ENCODE results near the gene STAG1.
"Not testable (repeated sequence)": the region's sequence is repeated elsewhere in the genome, so short reads cannot be mapped to it uniquely, and the experiment has no call there.

STAG1 gene

GRCh38 chr3:136583823-136584222, 168.4 kb downstream of the STAG1 start:
- no peak for DNase-seq

GRCh38 chr3:136577791-136578190, 174.4 kb downstream of the STAG1 start:
- DNase-seq, result no peak

DNA sequence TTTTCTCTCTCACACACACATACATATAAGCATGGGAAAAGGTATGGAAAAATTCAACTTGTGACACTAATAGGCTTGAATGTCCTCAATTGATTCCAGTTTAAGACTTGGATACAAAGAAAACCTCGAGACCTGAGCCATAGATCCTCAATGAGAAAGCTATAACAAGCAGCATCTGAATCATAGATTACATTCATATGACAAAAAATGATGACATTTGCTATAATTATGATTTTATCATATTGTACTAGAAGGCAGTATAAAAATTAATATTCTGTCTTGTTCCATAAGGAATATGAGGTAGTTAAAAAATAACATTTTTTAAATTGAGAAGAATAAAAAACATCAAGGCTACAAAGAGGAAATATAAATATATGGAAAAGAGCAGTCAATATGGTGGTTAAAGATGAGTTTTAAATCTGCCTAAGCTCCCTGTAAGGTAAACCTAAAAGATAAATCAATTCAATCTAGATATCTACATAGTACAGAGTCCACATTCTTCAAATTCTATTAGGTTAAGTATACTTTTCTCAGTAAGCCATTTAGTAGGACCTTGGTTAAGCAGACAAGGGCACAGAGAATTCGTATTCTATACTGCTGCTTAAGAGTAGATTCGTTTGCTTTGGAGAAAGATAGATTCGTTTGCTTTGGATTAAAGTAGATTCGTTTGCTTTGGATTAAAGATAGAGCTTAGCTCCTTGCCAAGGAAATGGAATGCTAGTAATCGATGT, 175.7 kb downstream of the STAG1 start:
- DNase-seq, result no peak

GRCh38 chr3:136567599-136568188, 184.5 kb downstream of the STAG1 start:
- DNase-seq, result no peak

GRCh38 chr3:136564962-136565361, 187.2 kb downstream of the STAG1 start:
- DNase-seq, result not testable (repeated sequence)

DNA sequence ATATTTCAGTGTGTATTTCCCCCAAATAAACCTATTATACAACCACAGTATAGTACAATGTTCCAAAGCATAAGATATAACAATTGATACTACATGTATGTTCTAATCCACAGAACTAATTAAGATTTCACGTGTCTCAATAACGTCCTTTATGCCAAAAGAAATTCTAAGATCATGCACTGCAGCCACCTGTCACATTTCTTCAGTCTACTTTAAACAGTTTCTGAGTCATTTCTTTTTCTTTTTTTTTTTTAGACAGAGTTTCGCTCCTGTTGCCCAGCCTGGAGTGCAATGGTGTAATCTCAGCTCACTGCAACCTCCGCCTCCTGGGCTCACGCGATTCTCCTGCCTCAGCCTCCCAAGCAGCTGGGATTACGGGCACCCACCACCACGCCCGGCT, 190.2 kb downstream of the STAG1 start:
- no peak for DNase-seq

DNA sequence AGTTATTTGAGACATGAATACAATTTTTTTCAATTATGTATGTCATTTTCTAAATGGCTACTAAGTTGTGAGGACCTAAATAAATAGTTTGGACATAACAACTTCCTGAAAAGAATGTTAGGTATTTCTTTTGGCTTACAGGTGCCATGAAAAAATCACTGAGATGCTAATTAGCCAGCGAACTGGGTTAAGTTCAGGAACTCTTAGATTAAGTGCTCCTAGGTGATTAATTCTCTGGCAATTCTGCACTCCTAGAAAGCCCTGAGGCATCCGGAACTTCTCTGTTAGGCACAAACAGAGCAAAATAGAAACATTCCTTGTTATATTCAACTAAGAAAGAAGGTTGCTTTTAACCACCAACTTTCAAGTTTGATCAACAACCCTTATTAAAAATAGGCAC, 192.3 kb downstream of the STAG1 start:
- DNase-seq, result no peak

DNA sequence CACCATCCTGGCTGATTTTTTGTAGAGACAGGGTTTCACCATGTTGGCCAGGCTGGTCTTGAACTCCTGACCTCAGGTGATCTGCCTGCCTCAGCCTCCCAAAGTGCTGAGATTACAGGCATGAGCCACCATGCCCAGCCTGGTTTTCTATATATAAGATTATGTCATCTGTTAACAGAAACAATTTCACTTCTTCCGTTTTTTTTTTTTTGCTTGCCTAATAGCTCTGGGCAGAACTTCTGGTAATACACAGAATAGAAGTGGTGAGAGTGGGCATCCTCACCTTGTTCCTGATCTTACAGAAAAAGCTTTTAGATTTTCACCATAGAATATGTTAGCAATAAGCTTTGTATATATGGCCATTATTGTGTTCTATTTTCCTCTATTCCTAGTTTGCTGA, 202.7 kb downstream of the STAG1 start:
- not testable (repeated sequence) for DNase-seq

DNA sequence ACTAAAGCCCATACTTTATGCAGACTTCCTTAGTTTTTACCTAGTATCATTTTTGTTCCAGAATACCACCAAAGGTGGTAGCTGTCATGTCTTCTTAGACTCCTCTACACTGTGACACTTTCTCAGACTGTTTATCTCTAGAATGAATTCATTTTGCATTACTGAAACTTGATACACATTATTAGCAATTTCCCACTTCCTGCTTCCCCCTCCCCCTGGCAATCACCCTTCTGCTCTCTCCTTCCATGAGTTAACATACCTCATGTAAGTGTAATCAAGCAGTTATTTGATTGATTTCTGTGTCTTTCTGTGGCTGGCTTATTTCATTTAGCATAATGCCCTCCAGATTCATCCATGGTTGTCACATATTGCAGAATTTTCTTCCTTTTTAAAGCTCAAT, 204.9 kb downstream of the STAG1 start:
- DNase-seq, result peak; percentile 76

DNA sequence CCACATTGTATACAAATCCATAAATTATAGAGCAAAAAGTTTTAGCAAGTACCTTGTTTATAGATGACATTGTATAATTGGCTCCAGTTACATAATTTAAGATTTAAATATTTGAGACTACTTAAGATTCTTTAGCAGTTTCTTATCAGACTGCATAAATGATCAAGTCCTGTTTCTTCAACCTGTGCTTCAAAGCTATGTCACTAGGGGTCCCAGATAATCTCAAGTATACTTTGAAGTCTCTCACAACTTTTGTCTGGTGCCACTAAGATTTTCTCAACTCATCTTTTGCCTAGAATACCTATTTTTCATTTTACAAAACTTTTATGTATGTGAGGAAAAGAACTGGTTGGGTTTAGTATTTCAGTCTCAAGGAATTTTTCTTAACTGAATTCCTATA, 205.5 kb downstream of the STAG1 start:
- peak; percentile 10 for DNase-seq

DNA sequence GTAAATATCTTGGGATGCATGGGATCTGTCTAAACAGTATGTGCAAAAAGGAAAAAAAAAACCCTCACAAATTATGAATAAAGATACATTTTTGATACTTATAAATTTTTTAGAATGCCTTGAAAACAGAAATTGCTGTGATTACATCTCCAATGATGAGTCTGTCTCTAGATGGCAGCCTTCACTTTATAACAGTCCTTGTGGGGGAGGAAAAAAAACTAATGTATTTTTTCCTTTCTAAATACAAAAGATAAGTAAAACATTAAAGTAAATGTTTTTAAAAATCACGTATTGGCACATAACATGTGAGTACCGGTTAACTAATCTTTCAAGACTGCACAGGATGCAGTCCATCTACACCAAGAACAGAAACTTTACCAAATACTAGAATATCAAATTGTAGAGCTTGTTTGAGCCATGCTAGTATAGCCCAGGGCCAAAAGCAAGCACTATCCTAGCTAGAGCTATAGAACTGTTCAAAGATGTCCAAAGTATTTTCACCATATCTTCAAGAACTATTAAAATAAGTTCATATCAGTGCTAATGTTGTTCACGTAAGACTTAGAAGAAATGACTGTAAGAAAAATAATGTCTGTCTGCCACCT, 206.4 kb downstream of the STAG1 start:
- peak; percentile 12 for DNase-seq

- peak; percentile 24 for DNase-seq
Measured at GRCh38 chr3:136544532-136544931, 207.6 kb downstream of the STAG1 start.

DNA sequence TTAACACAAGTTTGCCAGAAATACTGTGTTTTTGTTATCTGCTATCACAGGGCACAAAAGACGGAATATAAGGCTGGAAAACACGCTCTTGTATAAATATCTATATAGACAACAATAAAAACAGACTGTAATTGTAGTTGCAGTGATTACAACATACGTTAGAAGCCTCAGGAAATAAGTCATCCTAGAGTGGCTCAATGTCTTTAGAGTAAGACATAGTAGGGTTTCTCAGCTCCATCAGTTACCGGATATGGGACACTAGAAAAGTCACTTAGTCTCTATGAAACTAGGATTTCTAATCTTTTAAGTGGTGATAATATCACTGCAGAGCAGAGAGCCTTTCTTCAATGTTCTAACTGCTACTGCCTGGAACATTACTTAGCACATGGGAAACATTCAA, 208.8 kb downstream of the STAG1 start:
- DNase-seq, result no peak

GRCh38 chr3:136535906-136536305, 216.3 kb downstream of the STAG1 start:
- peak; percentile 44 for DNase-seq

DNA sequence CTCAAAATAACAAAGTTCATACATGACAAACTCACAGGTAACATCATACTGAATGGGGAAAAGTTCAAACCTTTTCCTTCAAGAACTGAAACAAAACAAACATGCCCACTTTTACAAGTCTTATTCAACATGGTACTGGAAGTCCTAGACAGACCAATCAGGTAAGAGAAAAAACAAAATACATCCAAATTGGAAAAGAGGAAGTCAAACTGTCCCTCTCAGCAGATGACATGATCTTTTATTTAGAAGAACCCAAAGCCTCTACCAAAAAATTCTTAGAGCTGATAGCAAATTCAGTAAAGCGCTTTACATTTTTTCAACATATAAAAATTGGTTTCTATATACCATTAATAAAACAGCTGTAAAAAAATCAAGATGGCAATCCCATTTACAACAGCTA, 219.4 kb downstream of the STAG1 start:
- no peak for DNase-seq

- no peak for DNase-seq
Measured at GRCh38 chr3:136518102-136518501, 234.1 kb downstream of the STAG1 start.

DNA sequence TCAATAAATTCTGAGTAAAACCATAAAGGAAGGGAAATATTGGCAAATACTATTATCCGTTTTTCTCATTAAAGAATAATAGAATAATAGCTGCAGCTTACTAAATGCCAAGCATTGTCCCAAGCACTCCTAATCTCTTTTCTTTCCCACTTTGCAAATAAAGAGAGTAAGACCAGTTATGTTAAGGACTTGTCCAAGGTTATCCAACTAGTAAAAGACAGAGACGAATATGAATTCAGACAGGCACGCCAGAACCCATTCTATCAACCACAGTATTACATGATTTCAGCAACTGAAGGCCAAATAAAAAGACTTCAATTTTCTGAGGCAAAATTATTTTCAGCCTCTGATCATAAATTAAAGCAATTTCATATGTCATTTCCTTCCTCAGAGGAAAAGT, 235.5 kb downstream of the STAG1 start:
- DNase-seq, result no peak

DNA sequence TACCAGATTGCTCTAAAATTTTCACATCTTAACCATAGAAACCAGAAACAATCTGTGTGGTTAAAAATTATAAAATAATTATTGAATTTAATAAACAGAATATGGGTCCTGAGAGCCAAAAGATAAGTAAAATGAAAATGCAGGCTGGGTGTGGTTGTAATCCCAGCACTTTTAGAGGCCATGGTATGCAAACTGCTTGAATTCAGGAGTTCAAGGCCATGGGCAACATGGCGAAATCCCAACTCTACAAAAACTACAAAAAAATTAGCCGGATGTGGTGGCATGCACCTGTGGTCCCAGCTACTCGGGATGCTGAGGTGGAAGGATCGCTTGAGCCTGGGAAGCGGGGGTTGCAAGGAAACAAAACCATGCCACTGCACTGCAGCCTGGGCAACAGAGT, 236.1 kb downstream of the STAG1 start:
- DNase-seq, result no peak

DNA sequence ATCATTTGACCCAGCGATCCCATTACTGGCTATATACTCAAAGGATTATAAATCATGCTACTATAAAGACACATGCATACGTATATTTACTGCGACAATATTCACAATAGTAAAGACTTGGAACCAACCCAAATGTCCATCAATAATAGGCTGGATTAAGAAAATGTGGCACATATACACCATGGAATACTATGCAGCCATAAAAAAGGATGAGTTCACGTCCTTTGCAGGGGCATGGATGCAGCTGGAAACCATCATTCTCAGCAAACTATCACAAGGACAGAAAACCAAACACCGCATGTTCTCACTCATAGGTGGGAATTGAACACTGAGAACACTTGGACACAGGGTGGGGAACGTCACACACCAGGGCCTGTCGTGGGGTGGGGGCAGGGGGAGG, 237.6 kb downstream of the STAG1 start:
- not testable (repeated sequence) for DNase-seq

- DNase-seq, result no peak
Measured at GRCh38 chr3:136513367-136513766, 238.8 kb downstream of the STAG1 start.

DNA sequence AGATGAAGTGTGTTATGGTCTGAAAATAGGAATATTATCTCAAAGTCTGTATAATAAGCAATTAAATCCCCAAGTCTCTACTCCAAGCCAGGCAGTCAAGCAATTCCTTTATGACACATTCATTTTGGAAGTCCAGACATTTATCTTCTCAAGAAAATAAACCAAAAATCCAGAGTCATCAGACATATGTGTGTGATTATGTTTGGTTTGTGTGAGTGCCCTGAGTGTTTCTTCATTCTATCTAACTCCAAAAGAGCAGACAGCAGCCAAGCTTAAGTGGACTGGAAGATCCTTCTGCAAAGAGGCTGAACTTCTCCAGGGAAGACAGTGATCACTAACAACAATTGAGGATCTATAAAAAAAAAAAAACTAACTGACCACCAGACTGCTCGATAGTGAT, 239.8 kb downstream of the STAG1 start:
- peak; percentile 73 for DNase-seq

DNA sequence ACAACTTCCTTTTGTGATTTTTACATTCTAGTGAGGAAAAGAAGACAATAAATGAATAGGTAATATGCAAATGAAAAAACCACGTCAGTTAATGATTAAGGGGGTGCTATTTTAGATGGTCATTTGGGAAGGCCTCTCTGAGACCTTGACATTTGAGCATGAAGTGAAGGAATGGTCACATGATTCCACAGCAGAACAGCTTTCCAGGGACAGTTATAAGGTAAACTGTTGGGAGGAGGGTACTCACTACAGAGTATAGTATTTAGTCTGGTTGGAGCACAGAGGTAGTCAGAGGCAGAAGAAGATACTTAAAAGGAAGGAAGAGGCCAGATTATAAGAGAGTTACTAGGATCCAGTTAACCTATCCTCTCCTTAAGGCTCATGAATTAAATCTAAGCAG, 246.5 kb downstream of the STAG1 start:
- no peak for DNase-seq

DNA sequence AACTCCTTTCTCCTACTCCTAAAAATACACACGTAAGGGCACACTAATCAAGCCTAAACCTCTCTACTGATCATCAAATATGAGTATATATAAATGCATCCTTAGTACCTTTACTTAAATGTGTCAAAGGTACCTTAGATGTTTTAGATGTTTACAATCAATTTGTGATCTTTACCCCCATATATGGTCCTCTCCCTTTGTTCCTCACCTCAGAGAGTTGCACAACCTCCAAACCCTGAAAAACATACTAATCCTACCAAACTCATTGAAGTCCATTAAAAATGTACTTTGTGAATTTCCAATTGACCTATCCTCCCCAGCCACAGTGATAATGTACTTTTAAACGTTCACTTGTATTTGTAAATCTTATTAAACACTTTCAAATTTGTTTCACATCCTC, 249.1 kb downstream of the STAG1 start:
- no peak for DNase-seq

DNA sequence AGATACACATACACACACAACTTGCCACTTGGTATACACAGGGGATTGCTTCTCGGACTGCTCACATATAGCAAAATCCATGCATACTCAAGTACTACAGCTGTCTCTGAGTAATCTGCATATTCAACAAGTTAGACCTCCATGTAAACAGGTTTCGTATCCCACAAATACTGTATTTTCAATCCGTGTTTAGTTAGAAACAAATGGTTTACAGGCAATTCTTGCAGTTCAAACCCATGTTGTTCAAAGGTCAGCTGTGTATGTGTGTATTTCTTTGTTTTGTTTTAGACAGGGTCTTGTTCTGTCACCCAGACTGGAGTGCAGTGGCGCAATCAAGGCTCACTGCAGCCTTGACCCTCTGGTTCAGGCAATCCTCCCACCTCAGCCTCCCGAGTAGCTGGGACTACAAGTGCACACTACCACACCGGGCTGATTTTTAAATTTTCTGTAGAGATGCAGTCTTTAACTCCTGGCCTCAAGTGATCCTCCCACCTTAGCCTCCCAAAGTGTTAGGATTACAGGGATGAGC, 253.2 kb downstream of the STAG1 start:
- DNase-seq, result no peak
